ENCODE results near the gene IGBP1. TPM values are rescaled to one million over a fixed set of nuclear protein-coding genes. Genes with fewer than 3 reads are reported as not detected.
"Not testable (repeated sequence)": the region's sequence is repeated elsewhere in the genome, so short reads cannot be mapped to it uniquely, and the experiment has no call there.

Gene IGBP1
- total RNA-seq, 1 experiment from 2014 or later, result 38.9 TPM

- TF ChIP-seq USF1 (CRISPR knock-in tag; IDR thresholded peaks at IDR 0.05) (no peak), EMX1 (CRISPR knock-in tag; IDR thresholded peaks at IDR 0.05) (no peak), ZNF532 (CRISPR knock-in tag; IDR thresholded peaks at IDR 0.05; ENCODE audit: borderline replicate concordance) (no peak), FOXJ3 (CRISPR knock-in tag; IDR thresholded peaks at IDR 0.05; ENCODE audit: borderline replicate concordance) (no peak), ARID4B (CRISPR knock-in tag; IDR thresholded peaks at IDR 0.05; ENCODE audit: borderline replicate concordance) (no peak), ZNF138 (CRISPR knock-in tag; conservative IDR thresholded peaks at IDR 0.05) (no peak), GRHL2 (CRISPR knock-in tag; IDR thresholded peaks at IDR 0.05; ENCODE audit: insufficient replicate concordance, severe bottlenecking) (no peak)
Observed at GRCh38 chrX:70208479-70208878, 75.2 kb downstream of the IGBP1 start (continued).

GRCh38 chrX:70209570-70209969 is 76.3 kb downstream of the IGBP1 start:
- CTCF ChIA-PET, result not testable (repeated sequence)

More at GRCh38 chrX:70209570-70209969, 76.3 kb downstream of the IGBP1 start:
- POLR2A ChIA-PET; H3K27me3 Mint-ChIP-seq (ENCODE audit: low read depth); H3K4me3 Mint-ChIP-seq; H3K27ac Mint-ChIP-seq; ATAC-seq; H3K4me1 Mint-ChIP-seq; DNase-seq (ENCODE audit: low spot score); H3K36me3 Mint-ChIP-seq: not testable (repeated sequence)
- H3K9me3 Mint-ChIP-seq, result peaks cover 12% of the 10 kb centered on the region

Other genes with a start within 250 kb of the IGBP1 start
- gene AWAT2, start 83.5 kb upstream of the IGBP1 start, total RNA-seq (2021), result not detected in 3 replicates
- gene OTUD6A, start 71.0 kb upstream of the IGBP1 start, total RNA-seq (2021), result 0.13 to 0.18 TPM (median 0.14 TPM) in 3 replicates
- gene DGAT2L6, start 44.0 kb downstream of the IGBP1 start, total RNA-seq (2021), result not detected in 3 replicates
- gene AWAT1, start 101.2 kb downstream of the IGBP1 start, total RNA-seq (2021), result not detected in 3 replicates
- gene P2RY4, start 126.8 kb downstream of the IGBP1 start, total RNA-seq (2021), result 0.11 to 0.16 TPM in 2 of 3 replicates, not detected in the other
- gene ARR3, start 134.9 kb downstream of the IGBP1 start, total RNA-seq (2021), result not detected in 3 replicates
- gene RAB41, start 148.7 kb downstream of the IGBP1 start, total RNA-seq (2021), result not detected in 3 replicates
- gene PDZD11, start 156.5 kb downstream of the IGBP1 start, total RNA-seq (2021), result 27.0 to 32.2 TPM (median 27.8 TPM) in 3 replicates
- 34.9 to 36.2 TPM (median 35.5 TPM) in 3 replicates for gene KIF4A, start 156.7 kb downstream of the IGBP1 start, total RNA-seq (2021)

Data from WTC11 (cell line).